Bronchial epithelial cell (primary cell): ENCODE measurements around the gene JCHAIN. TPM values are rescaled to one million over a fixed set of nuclear protein-coding genes. Genes with fewer than 3 reads are reported as not detected.

Source experiments
- total RNA-seq: library from RNA; depleted of rRNA; stranded (reverse); fragments of >200 nt; gene quantifications from 2 replicates; pipeline ENCODE4 v1.2.1, GENCODE V29; 2014

JCHAIN gene
- total RNA-seq, 1 donor from 2014 or later = not detected

Other genes starting within 250 kb of the JCHAIN start
- gene MUC7, start 194.3 kb downstream of the JCHAIN start, total RNA-seq = not detected in 2 replicates
- gene AMTN, start 147.9 kb downstream of the JCHAIN start, total RNA-seq = 0.38 and 0.79 TPM in 2 replicates
- gene AMBN, start 74.3 kb downstream of the JCHAIN start, total RNA-seq = not detected in 2 replicates
- not detected in 2 replicates for gene ENAM, start 37.8 kb downstream of the JCHAIN start, total RNA-seq
- 15.0 and 18.2 TPM in 2 replicates for gene UTP3, start 22.0 kb upstream of the JCHAIN start, total RNA-seq
- 43.2 and 59.8 TPM in 2 replicates for gene RUFY3, start 55.5 kb upstream of the JCHAIN start, total RNA-seq
- 62.7 and 78.5 TPM in 2 replicates for gene GRSF1, start 173.4 kb upstream of the JCHAIN start, total RNA-seq
- gene MOB1B, start 235.9 kb upstream of the JCHAIN start, total RNA-seq = 8.1 and 8.4 TPM in 2 replicates